HG03103 (cell line): ENCODE data around the gene APP.

Experiments used
- ATAC-seq: cut with Tn5 transposase; IDR thresholded peaks from one replicate; pipeline ENCODE4 v1.9.1; 2021; ENCODE audit warnings: low read depth; ENCODE audit not compliant: unreplicated experiment

The APP gene

GRCh38 chr21:25916226-25916625 lies 254.3 kb downstream of the APP start:
- no peak for ATAC-seq

GRCh38 chr21:25913479-25913878 lies 257.1 kb downstream of the APP start:
- ATAC-seq, result no peak

- no peak for ATAC-seq
These were observed 258.2 kb downstream of the APP start for GRCh38 chr21:25912402-25912746.

DNA sequence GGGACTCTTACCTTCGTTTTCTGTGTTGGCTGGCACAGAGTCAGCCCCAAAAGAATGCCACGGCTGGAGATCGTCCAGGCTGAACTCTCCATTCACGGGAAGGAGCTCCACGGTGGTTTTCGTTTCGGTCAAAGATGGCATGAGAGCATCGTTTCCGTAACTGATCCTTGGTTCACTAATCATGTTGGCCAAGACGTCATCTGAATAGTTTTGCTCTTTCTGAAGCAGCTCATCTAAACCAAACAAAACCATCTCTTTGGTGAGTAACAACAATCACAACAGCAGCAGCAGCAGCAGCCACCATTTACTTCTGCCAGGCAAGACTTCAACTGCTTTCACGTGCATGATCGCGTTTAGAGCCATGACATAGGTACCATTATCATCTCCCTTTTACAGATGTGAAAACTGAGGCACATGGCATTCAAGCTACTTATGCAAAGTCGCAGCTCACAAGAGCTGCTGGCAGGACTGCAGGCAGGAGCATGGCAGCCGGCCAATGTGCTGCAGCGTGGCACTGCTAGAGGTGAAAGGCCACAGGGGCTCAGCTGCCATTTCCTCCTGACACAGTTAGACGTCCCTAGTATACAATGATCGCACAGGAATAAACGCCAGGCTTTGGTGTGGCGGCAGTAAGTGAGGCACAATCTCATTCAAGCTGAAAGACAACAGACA lies 258.7 kb downstream of the APP start:
- ATAC-seq, result no peak

DNA sequence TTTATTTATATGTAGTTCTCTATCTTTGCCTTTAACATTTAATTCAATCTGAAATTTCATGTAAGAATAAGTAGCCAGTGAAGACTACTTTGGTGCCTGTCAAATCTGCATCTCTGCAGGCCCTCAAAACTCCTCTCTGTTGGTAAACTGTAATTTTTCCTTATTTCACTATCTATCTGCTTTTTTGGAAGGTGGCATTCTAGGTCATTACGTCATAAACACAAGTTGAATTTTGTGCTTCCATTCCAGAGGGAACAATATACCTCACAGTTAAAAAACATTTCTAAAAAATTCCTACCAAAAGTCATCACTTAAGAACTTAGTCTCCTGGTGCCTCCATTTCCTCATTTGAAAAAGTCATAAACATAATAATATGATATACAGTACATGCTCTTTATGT lies 259.8 kb downstream of the APP start:
- no peak for ATAC-seq

GRCh38 chr21:25909341-25909740 lies 261.2 kb downstream of the APP start:
- ATAC-seq, result no peak

- no peak for ATAC-seq
These were observed 262.1 kb downstream of the APP start for GRCh38 chr21:25908495-25908894.

GRCh38 chr21:25907573-25908275 lies 262.8 kb downstream of the APP start:
- no peak for ATAC-seq

DNA sequence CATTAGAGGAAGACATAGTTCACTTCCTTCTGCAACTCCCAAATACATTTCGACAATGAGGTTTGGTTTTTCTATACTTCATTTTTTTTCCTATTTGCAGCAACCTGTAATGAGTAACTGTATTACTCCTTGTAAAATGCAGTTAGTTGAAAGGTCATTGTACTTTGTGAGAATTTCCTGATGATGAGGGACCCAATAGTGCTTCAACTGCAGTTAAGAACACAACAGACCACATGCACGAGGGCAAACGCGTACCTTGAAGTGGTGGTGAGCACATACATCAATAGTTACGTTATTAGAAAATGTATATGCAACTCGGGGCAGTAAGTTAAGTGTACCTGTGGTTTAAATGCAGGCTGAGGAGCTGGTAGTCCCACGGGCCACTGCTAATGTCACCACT lies 264.0 kb downstream of the APP start:
- ATAC-seq, result no peak

GRCh38 chr21:25905126-25905525 lies 265.4 kb downstream of the APP start:
- ATAC-seq, result no peak

DNA sequence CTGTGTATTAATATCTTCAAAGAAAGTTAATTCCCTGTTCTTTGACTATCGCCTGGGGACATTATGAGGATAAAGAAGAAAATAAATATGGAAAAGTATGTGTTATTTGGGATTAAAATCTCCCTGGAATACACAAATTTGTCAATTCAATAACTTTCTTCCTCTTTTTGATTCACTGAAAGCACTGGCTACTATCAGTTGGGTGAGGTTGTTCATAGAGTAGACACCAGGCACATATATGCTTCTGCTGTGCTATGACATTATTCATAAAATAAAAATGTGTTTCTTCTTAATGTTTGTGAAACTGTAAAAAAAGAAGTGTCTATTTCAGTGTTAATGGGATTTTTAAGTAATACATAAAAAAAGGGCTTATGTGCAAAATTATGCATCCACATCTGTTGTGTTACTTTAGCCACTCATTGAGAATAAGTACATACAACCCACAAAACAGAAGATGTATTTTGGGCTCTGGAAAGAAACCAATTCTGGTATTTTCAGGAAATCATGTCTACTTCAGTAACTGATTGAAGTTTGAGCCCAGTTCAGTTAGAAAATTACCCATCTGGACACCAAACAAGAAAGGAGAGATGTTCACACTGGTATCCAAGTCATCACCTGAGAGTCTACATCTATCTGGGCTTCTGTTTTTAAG lies 266.4 kb downstream of the APP start:
- no peak for ATAC-seq

GRCh38 chr21:25903607-25904006 lies 267.0 kb downstream of the APP start:
- ATAC-seq, result peak; percentile 87

DNA sequence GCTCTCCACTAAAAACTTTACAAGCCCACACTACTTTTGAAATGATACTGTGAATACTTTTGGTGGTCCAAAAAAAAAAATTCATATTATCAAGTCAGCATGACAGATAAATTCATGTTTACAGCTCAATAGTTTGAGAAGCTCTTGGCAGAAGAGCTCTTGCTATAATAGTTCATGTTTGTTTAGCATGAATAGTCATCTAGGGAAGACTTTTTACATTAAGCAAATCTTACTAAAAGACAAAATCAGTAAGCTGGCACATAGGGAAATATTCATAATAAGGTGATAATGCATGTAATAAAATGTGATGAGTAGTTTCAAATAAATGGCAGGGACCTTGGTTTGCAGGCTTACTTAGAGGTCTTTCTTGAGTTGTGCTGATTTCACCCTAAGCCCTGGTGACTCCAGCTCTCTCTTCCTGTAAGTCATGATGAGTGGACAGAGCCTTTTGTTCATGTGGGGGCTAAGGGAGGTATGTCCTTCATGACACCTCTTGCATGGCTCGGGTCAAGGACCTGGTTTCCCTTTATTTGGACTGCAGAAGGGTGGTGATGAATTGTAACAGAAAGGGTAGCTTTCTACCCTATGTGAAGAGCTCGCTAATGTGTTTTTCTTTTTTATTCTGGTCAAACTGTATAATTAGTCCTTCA lies 269.1 kb downstream of the APP start:
- ATAC-seq, result no peak

GRCh38 chr21:25898671-25899070 lies 271.9 kb downstream of the APP start:
- ATAC-seq, result no peak

GRCh38 chr21:25897383-25897782 lies 273.2 kb downstream of the APP start:
- ATAC-seq, result no peak

- no peak for ATAC-seq
These were observed 274.0 kb downstream of the APP start for GRCh38 chr21:25896501-25897056.

- ATAC-seq, result peak; percentile 87
These were observed 274.9 kb downstream of the APP start for GRCh38 chr21:25895565-25896205.

DNA sequence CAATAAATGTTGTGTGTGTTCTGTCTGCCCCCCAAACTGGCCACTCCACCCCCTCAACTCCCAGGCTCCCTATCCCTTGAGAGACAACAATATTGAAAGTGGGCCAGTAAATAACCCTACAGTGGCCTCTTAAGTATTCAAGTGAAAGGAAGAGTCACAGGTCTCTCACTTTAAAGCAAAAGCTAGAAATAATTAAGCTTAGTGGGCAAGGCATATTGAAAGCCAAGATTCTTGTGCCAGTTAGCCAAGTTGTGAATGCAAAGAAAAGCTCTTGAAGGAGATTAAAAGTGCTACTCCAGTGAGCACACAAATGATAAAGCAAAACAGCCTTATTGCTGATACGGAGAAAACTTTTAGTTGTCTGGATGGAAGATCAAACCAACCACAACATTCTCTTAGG lies 277.4 kb downstream of the APP start:
- ATAC-seq, result no peak

DNA sequence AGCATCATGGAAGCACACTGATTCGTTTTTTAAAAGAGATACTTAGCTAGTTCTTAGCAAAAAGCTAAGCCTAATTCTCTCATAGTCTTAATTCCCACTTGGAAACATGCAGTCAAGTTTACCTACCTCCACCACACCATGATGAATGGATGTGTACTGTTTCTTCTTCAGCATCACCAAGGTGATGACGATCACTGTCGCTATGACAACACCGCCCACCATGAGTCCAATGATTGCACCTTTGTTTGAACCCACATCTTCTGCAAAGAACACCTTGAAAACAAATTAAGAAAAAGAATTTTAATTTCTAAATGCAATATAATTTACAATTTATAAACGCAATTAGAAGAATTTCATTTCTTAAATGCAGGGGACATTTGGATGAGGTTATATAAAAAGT lies 279.0 kb downstream of the APP start:
- ATAC-seq, result no peak

DNA sequence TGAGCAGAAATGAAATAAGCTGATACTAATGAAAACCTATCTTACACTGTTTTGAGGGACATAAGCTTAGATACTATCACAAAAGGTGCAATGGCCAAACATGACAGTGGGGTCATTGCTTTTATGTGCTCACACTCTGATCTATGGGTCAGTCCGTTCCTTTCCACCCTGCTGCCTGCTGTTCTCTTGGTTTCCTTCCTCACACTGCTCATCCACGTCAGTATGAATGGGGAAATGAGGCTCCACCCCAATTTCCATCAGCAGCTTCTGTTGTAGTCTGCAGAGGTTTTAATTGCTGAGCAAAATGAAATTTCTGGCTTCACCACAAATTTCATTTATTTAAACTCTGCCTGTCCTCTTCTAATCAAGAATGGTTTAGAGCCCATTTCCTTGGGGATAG lies 280.6 kb downstream of the APP start:
- no peak for ATAC-seq

- ATAC-seq, result no peak
These were observed 281.9 kb downstream of the APP start for GRCh38 chr21:25888711-25889110.
